ENCODE data around the gene DBX2.

The DBX2 gene

GRCh38 chr12:45060976-45061375 lies 10.1 kb upstream of the DBX2 start:
- H3K9me3 ChIP-seq (replicated peaks; ENCODE audit: insufficient read depth, low read length) = no peaks in the 10 kb centered on the region

GRCh38 chr12:45051572-45052125 lies 750 bp upstream of the DBX2 start:
- Histone ChIP-seq H3F3A (ENCODE audit: insufficient read depth, low read length) (no peaks in the 10 kb centered on the region), H3K4me2 (ENCODE audit: low read depth, low read length) (no peak overlapping the region), H3K79me2 (ENCODE audit: low read length) (no peaks in the 10 kb centered on the region), H3K27me3 (replicated peaks; ENCODE audit: insufficient read depth, low read length) (no peaks in the 10 kb centered on the region), H4K20me1 (ENCODE audit: insufficient read depth, low read length) (no peaks in the 10 kb centered on the region), H3K4me3 (ENCODE audit: low read length) (no peak overlapping the region), H3K9me3 (replicated peaks; ENCODE audit: insufficient read depth, low read length) (no peaks in the 10 kb centered on the region), H3K4me1 (ENCODE audit: low read length) (no peaks in the 10 kb centered on the region), H3K27ac (ENCODE audit: low read length) (no peak overlapping the region), H3K36me3 (replicated peaks; ENCODE audit: insufficient read depth, low read length) (no peaks in the 10 kb centered on the region), H3K9ac (ENCODE audit: low read length) (no peak overlapping the region), H3K9me2 (replicated peaks; ENCODE audit: insufficient read depth, low read length) (no peaks in the 10 kb centered on the region), H2AFZ (ENCODE audit: low read length) (no peak overlapping the region)
- DNase-seq = no peak
- no peak for TF ChIP-seq CTCF (IDR thresholded peaks at IDR 0.05; ENCODE audit: low read length)
- TF ChIP-seq EZH2 (optimal IDR thresholded peaks at IDR 0.05; ENCODE audit: low read depth, low read length) = no peak
- TF ChIP-seq EZH2phosphoT487 (IDR thresholded peaks at IDR 0.05; ENCODE audit: low read length) = no peak

More at GRCh38 chr12:45060976-45061375, 10.1 kb upstream of the DBX2 start:
- no peak overlapping the region for H3K4me2 ChIP-seq (ENCODE audit: low read depth, low read length)
- no peaks in the 10 kb centered on the region for H3K9me2 ChIP-seq (replicated peaks; ENCODE audit: insufficient read depth, low read length)
- H3K27me3 ChIP-seq (replicated peaks; ENCODE audit: insufficient read depth, low read length) = no peaks in the 10 kb centered on the region
- TF ChIP-seq EZH2 (optimal IDR thresholded peaks at IDR 0.05; ENCODE audit: low read depth, low read length) = no peak
- no peak for TF ChIP-seq EZH2phosphoT487 (IDR thresholded peaks at IDR 0.05; ENCODE audit: low read length)
- no peak for TF ChIP-seq CTCF (IDR thresholded peaks at IDR 0.05; ENCODE audit: low read length)
- no peaks in the 10 kb centered on the region for H4K20me1 ChIP-seq (ENCODE audit: insufficient read depth, low read length)
- no peaks in the 10 kb centered on the region for H3K36me3 ChIP-seq (replicated peaks; ENCODE audit: insufficient read depth, low read length)
- H3K4me3 ChIP-seq (ENCODE audit: low read length) = no peak overlapping the region
- no peaks in the 10 kb centered on the region for H3K4me1 ChIP-seq (ENCODE audit: low read length)
- no peak overlapping the region for H2AFZ ChIP-seq (ENCODE audit: low read length)
- H3F3A ChIP-seq (ENCODE audit: insufficient read depth, low read length) = no peaks in the 10 kb centered on the region
- no peaks in the 10 kb centered on the region for H3K79me2 ChIP-seq (ENCODE audit: low read length)
- H3K9ac ChIP-seq (ENCODE audit: low read length) = no peak overlapping the region
- H3K27ac ChIP-seq (ENCODE audit: low read length) = no peak overlapping the region
- no peak for DNase-seq

- no peak for DNase-seq
- Histone ChIP-seq H3K9me2 (replicated peaks; ENCODE audit: insufficient read depth, low read length) (no peaks in the 10 kb centered on the region), H3K79me2 (ENCODE audit: low read length) (no peaks in the 10 kb centered on the region), H3K4me2 (ENCODE audit: low read depth, low read length) (no peak overlapping the region), H2AFZ (ENCODE audit: low read length) (no peak overlapping the region), H3K9ac (ENCODE audit: low read length) (no peak overlapping the region), H3K4me1 (ENCODE audit: low read length) (no peaks in the 10 kb centered on the region), H3K27me3 (replicated peaks; ENCODE audit: insufficient read depth, low read length) (no peaks in the 10 kb centered on the region), H3K4me3 (ENCODE audit: low read length) (no peak overlapping the region), H3K27ac (ENCODE audit: low read length) (no peak overlapping the region), H3F3A (ENCODE audit: insufficient read depth, low read length) (no peaks in the 10 kb centered on the region), H4K20me1 (ENCODE audit: insufficient read depth, low read length) (no peaks in the 10 kb centered on the region), H3K9me3 (replicated peaks; ENCODE audit: insufficient read depth, low read length) (no peaks in the 10 kb centered on the region), H3K36me3 (replicated peaks; ENCODE audit: insufficient read depth, low read length) (no peaks in the 10 kb centered on the region)
- no peak for TF ChIP-seq EZH2phosphoT487 (IDR thresholded peaks at IDR 0.05; ENCODE audit: low read length)
- no peak for TF ChIP-seq EZH2 (optimal IDR thresholded peaks at IDR 0.05; ENCODE audit: low read depth, low read length)
- no peak for TF ChIP-seq CTCF (IDR thresholded peaks at IDR 0.05; ENCODE audit: low read length)
Observed at GRCh38 chr12:45049912-45050750, 768 bp downstream of the DBX2 start.

Measured in MM.1S (cell line).